ENCODE results near the gene GAPT.
A peak's percentile ranks its signal among the peaks of the same experiment; 100 is the strongest.

Gene GAPT

DNA sequence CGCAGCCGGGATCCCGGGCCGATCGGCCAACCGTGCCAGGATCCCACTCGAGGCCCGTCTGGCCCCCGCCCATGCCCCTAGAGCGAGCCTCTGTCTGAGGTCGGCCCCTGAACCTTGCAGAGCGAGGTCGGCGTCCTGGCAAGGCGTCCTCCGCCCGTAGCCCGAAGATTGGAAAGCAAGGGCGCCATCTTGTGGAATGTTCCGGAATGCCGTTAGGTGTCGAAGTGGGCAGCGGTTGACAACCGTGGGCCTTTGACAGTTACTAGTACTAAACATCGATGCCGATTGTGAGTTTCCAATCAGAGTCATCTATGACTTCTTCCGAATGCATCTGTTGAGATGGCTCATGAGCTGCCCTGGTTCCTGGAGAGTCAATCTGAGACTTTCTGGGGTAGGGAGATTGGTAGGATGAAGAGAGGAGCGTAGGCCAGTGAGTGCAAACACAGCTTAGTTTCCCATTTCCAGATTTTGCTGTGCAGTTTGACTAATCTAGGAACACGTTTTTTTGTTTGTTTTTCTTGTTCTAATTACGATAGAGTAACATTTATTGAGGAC lies 30.4 kb upstream of the GAPT start:
- peak; percentile 26 to 93 (median 78) for DNase-seq

- DNase-seq: no peak
Observed at GRCh38 chr5:58462154-58462553, 29.1 kb upstream of the GAPT start.

DNA sequence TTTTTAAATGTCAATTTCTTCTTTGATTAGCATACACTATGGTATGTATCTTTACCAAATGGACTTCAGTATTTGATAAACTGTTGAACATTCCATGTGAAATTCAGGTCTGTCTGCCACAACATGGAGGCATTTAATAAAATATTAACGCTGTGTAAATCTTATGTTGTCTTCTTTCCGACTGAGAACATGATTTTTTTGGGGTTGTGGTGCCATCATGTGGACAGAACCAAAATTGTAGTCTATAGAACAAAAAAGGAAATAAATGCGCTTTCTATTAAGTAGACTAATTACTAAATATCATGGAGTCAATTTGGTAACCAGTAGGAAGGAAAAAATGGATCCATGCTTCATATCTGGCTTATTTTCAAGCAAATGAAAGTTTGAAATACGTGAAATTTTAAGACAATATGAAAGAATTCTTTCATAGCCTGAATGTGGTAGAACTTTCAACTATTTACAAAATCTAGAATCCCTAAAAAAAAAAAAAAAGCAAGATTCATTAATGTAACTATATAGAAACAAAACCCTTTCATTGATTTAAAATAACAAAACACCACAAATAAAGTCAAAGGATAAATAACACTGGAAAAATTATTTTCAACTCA lies 28.5 kb upstream of the GAPT start:
- DNase-seq: peak in 6 of 56 donors; percentile 2 to 59 (median 16)

DNA sequence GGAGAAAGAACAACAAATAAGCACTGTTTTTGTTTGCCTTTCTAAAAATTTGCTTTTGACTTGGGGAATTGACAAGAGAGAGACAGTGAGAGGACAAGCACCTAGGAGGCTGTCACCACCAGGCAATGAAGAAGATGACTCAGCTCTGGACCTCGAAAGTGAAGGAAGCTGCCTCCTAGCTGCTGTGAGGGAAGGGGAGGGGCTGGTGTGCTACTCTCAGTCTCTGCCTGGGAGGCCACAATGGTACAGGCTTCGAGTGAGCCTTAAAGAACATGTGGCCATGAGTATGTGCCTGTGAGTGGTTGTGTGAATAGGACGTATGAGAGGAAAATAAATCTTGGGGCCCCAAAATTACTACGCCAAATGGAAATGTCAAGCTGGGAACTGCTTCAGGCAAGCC lies 24.3 kb upstream of the GAPT start:
- peak in 1 of 56 donors; percentile 12 for DNase-seq

DNA sequence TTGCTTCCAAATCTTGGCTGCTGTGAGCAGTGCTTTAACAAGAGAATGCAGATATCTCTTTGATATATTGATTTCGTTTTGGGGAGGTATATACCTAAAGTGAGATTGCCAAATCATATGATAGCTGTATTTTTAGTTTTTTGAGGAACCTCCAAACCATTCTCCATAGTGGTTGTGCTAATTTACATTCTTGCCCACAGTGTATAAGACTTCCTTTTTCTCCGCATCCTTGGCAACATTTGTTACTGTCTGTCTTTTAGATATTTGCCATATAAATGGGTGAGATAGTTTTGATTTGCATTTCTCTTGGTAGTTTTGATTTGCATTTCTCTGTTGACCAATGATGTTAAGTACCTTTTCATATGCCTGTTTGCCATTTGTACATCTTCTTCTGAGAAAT lies 21.3 kb upstream of the GAPT start:
- DNase-seq: no peak

GRCh38 chr5:58475404-58475803 lies 15.8 kb upstream of the GAPT start:
- DNase-seq: no peak

GRCh38 chr5:58477760-58478376 lies 13.4 kb upstream of the GAPT start:
- DNase-seq: no peak

- DNase-seq: no peak
Observed at GRCh38 chr5:58481066-58481676, 10.1 kb upstream of the GAPT start.

DNA sequence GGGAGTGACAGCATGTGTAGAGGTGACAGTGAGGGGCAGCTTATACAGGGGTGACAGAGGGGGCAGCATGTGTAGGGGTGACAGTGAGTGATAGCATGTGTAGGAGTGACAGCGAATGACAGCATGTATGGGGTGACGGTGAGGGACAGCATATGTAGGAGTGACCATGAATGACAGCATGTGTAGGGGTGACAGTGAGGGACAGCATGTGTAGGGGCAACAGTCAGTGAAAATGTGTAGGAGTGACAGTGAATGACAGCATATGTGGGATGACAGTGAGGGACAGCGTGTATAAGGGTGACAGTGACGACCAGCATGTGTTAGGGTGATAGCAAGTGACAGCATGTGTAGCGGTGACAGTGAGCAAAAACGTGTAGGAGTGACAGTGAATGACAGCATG lies 9.4 kb upstream of the GAPT start:
- DNase-seq: no peak

- DNase-seq: no peak
Observed at GRCh38 chr5:58482536-58482935, 8.7 kb upstream of the GAPT start.

DNA sequence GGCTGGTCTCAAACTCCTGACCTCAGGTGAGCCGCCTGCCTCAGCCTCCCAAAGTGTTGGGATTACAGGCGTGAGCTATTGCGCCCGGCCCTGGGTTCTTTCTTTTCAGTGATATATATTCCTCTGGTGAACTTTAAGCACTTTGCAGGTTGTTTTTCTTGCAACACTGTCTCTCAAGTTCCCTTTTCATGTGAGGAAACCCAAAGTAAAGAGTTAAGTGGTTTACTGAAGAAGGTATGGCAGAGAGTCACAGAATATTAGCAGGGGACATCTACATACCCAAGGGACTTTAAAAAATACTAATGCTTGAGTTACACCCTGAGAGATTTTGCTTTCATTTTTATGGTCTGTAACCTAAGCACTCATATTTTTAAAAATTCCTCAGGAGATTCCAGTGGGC lies 6.7 kb upstream of the GAPT start:
- DNase-seq: no peak

- no peak for DNase-seq
Observed at GRCh38 chr5:58486290-58486689, 4.9 kb upstream of the GAPT start.

GRCh38 chr5:58490402-58491050 lies 709 bp upstream of the GAPT start:
- DNase-seq: no peak

GRCh38 chr5:58493141-58493540 lies 1.9 kb downstream of the GAPT start:
- no peak for DNase-seq

GRCh38 chr5:58496488-58496887 lies 5.3 kb downstream of the GAPT start:
- DNase-seq: no peak

- DNase-seq: no peak
Observed at GRCh38 chr5:58497386-58497785, 6.2 kb downstream of the GAPT start.

DNA sequence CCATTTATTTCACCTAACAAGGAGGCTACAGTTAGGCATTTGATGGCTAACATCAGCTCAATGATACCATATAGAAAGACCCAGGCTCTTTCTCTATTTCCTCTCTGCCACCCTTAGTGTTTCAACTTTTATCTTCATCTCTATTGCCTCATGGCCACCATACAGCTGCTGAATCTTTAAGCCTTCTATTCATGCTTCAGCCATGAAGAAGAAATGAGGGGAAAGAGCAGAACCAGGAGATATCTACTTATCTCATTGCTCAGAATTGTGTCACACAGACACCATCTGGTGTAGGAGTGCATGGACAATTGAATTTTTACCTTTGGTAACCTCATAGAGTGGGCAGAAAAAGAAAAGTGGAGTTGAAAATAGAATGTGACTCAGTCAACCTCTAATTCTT lies 6.7 kb downstream of the GAPT start:
- no peak for DNase-seq

DNA sequence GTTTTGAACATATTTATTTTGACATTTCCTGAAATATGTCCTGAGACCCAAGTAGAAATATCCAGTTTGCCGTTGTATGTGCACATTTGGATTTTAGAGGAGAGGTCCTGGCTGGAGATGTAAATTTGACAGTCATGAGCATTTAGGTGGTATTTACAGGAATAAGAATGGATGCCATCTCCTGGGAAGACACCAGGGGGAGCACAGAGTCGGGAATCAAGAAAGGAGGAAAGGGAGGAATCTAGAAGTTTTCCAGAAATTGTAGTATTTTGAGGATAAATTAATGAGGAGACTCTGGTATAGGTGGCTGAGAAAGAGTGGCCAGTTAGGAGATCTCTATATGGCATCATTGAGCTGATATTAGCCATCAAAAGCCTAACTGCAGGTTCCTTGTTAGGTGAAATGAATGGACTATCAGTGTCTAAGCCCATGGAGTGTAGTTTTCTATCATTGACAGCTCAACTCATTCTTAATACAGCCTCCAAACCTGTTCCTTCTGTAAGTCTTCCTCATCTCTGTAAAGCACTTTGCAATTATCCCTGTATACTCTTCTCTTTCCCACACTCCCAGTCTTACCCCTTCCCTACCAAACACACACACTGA lies 7.2 kb downstream of the GAPT start:
- peak in 17 of 56 donors; percentile 1 to 40 (median 8) for DNase-seq

GRCh38 chr5:58499231-58499630 lies 8.0 kb downstream of the GAPT start:
- DNase-seq: no peak

DNA sequence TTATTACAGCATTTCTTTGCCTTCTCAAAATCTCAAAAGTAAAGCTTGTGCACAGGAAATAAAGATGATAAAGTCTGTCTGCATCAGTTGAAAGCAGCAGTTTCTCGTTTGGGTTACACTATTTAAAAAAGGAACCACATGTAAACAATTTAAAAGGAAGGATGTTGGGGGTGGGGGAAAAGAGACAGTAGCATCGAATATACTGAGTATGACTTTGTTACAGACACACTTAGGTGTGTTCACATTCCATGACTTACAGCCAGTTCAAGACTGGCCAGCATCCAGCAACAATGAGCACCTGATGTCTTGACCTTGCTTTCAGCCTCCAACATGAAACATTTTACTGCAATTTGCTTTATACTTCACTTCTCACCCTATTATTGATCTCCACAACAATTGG lies 8.7 kb downstream of the GAPT start:
- DNase-seq: no peak

DNA sequence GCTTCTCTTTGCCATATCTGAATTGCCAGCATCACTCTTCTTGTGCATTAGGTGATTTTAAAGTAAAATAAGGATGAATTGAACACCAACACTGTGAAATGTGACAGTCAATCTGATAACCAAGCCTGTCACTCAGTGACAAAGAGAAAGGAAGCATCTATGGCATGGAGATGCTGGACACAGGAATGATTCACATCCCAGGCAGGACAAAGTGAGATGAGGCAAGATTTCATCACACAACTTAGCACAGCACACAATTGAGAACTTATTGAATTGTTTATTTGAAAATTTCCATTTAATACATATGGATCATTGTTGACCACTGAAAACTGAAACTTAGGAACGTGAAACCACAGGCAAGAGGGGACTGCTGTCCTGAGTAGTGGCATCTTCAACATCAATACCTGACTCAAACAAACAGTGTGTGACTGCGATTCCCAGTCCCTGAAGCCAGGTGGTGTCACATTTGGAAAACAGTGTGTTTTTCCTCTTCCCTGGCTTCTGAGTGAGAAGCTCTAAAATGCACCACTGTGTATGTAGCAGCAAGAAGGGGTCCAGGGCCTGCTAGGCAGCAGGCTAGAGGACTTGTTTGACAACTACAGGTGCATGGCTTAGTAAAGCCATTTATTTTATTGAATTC lies 10.7 kb downstream of the GAPT start:
- no peak for DNase-seq

Data from amygdala (tissue), 56 donors.